DMS53 treated with DMSO at 0.1 percent for 48 hours (cell line): ENCODE measurements around the gene ECM1.

Experiments used
- DNase-seq: peaks from one replicate; lab custom pipeline; 2025; ENCODE audit not compliant: unreplicated experiment; lab: John Stamatoyannopoulos, UW

The ECM1 gene

DNA sequence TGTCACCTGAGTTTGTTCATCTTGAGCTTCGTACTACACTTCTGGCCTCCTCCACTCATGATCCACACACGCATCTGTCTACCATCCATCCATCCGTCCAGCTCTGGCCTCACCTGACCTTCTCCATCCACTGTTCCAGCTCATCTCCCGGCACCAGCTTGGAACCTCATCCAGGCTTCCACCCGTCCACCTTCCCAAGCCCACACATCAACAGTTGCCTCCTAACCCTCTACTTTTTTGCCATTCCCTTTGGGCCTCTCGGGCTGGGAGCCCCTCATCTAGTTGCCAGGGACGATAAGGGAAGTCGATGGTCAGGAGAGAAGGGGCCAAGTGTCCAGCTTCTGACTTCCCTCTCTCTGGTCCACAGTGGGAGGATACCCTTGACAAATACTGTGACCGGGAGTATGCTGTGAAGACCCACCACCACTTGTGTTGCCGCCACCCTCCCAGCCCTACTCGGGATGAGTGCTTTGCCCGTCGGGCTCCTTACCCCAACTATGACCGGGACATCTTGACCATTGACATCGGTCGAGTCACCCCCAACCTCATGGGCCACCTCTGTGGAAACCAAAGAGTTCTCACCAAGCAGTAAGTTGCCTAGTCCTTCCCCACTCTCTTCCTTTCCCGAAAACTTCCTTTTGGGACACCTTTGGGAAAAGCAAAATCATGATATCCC lies 4.2 kb downstream of the ECM1 start:
- no peak for DNase-seq

DNA sequence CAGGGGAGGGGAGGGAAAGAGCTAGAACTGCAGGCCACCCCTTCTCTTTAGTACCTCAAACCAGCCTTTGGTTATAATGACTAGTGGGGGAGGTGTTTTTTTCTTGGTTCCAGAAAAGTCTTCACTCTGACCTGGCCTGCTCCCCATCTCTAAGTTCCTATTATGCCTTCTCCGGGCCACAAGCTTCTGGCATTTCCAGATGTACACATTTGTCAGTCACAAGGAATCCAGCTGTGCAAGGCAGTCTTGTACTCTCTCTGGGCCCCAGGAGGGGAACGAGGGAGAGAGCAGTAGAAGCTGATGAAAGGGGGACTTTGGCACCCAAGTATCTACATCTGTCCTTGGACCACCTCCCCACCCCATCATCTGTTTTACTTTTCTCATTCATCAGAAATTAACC lies 4.9 kb downstream of the ECM1 start:
- no peak for DNase-seq

DNA sequence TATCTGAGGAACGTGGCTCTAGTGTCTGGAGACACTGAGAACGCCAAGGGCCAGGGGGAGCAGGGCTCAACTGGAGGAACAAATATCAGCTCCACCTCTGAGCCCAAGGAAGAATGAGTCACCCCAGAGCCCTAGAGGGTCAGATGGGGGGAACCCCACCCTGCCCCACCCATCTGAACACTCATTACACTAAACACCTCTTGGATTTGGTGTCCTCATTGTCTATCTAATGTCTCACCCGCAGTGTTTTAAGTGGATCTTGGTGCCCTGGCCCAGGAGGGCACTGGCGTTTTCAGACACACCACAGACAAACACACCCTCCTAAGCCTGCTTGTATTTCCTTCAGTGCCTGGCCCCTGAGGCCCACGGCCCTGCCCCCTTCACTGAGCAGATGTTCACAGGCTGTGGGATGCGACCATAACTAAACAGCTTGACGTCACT lies 5.5 kb downstream of the ECM1 start:
- DNase-seq, result no peak

DNA sequence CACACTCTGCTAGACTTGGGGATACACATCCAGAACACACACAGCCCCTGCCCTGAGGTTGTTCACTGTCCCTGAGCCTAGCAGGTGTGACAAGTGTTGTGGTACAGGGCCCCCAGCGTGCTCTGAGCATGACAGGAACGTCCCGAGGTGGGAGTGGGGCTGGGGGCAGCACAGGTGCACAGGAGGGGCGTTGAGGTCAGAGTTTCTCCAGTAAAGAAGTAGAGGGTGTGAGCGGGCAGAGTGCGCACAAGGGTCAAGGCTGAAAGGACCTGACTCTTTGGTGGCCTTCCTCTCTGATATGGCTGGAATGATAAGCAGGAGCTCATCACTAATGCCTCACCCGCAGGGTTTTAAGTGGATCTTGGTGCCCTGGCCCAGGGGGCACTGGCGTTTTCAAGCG lies 6.4 kb downstream of the ECM1 start:
- DNase-seq, result no peak

DNA sequence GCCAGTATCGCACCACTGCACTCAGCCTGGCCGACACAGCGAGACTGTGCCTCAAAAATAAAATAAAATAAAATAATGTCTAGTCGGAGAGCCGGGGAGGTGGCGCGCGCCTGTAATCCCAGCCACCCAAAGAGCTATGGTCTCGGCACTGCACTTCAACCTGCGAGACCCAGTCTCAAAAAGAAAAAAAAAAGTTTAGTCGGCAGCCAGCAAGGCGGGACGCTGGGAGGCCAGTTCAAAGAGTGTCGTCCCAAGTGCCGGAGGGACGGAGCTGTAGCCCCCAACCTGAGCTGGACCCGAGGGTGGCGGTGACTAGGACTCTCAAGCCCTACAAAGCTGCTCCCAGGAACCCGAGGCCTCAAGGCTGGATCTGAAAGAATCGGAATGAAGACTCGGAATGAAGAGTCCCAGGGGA lies 7.0 kb downstream of the ECM1 start:
- peak; percentile 40 for DNase-seq

DNA sequence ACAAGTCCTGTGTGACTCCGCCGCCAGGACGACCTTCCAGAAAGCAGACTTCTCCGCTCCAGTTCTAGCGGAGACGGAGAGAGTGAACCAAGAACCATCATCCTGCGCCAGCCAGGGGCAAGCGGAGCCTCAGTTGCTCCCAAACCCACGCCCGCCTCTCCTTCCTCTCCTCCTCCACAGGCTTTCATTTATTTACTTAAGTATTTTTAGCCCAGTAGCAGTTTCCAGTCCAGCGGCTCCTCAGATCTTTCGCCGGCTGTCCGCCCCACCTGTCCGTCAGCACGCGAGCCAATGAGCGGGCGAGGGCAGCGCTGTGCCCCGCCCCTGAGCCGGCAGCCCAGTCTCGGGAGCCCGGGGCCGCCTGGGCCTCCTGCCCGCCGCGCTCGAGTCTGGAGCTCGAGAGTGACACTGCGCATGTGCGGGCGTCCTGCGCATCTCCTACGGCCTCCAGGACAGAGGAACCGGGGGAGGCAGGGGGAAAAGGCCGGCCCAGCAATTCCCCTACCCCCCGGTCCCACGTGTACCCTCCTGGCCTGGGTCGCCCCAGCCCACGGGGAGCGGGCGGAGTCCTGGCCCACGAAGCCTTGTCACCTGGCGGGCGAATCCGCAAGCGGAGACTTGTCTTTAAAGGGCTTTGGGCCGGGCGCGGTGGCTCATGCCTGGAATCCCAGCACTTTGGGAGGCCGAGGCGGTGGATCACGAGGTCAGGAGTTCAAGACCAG lies 7.6 kb downstream of the ECM1 start, which contains the start of gene FALEC:
TSS of gene FALEC (plus strand) at position 425 of the 722 bp plus-strand sequence.
- peak; percentile 97 for DNase-seq

DNA sequence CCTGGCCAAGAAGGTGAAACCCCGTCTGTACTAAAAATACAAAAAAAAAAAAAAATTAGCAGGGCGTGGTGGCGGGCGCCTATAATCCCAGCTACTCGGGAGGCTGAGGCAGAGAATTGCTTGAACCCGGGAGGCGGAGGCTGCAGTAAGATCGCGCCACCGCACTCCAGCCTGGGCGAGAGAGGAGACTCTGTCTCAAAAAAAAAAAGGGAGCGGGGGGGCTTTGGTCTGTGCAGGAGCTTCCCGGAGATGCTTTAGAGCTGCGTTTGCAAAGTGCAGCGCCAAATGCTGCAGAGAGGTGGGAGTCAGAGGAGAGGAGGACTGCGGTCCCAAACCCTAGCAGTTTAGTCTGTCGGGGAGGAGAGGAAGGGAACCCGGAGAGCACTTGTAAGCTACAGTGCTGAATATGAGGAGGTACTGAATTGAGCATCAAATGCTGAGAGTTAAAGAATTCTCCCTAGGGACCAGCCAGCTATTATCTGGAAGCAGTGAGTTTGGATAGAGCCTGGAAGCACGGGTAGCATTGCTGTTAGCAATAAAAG lies 8.2 kb downstream of the ECM1 start:
- DNase-seq, result peak; percentile 27

DNA sequence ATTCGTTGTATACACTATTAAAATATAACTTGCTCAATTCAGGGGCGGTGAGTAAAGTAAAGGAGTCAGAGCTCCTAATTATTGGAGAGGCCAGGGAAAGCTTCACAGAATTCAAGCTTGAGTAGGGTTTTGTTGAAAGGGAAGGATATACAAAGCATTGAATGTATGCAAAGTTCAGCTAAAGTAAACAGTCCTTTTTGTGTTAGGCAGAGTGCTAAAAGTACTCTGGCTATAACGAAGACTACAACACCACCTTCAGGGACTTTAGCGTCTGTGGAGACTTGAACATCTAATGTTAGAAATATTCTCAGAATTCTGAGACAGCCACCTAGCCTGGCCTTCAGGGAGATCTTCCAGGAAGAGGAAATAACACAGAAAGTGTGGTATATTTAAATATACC lies 8.7 kb downstream of the ECM1 start:
- DNase-seq, result no peak

DNA sequence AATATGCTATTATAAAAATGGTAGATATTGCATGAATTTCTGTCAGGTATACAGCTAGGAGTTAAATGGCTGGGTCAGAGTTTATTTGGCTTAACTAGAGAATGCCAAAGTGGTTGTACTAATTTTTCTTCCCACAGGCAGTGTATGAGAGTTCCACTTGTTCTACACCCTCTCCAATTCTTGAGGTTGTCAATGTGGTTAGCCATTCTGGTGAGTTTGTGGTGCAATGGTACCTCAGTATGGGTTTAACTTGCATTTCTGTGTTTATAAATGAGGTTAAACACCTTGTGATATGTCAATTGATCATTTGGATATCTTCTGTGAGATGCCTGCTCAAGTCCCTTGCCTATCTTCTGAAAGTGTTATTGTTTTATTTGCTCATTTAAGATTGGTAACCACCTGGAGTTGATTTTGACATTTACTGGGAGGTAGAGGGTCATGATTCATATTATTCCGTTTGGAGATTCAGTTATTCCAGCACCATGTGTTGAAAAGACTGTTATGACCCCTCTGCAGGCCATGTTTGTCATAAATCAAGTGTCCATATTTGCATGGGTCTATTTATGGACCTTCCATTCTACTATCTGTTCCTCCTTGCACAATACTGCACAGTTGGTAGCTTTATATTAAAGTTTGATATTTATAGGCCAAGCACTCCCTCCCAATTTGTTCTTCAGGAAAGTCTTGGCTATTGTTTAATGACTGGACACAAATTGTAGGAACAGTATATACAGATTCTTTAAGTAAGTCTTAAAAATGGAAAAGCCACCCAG lies 13.5 kb downstream of the ECM1 start:
- DNase-seq, result no peak

DNA sequence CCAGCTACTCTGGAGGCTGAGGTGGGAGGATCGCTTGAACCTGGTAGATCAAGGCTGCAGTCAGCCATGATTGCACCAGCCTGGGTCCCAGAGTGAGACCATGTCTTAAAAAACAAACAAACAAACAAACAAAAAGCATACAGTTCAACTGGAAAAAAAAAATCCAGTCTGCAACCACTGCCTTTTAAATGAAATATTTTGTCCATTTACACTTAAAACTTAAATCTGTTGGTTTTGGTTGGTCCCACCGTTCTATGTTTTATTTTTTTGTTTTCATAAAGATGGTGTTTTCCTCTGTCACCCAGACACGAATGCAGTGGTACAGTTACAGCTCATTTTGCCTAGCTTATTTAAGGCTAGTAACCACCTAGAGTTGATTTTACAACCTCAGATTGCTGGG lies 17.4 kb downstream of the ECM1 start:
- no peak for DNase-seq

DNA sequence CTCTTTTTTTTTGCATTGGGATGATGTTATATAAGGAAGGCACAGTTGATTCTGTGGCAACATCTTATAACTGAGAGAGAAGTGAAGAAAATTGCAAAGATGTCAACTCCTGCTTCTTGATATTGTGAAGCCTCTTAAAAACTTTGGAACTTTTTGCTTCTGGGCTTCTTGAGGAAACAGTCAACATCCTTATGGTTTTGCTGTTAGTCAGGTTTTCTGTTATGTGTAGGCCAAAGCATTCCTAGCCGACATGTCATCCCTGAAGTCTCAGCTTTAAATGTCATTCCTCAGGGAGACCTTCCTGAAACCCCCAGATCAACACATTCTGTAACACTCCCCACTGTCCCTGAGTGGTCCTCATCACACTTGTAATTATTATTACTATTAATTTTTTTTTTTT lies 20.3 kb downstream of the ECM1 start:
- DNase-seq, result no peak

DNA sequence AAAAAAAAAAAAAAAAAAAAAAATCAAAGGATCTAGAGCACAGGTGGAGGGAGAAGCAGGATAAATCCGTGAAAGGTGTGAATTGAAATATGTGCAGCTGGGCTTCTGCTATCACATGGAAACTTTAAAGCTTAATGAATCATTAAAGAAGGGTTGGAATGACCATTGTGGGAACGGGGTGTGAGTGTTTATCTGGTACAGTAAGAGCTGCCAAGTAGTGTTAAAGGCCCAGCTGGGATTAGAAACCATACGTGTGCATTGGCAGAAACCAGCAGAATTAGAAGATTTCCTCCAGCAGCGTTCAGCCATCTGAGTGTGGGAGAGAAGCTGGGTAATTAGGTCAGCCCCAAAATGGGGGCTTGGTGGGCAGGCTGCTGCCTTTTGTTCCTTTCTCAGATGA lies 21.1 kb downstream of the ECM1 start:
- DNase-seq, result no peak

DNA sequence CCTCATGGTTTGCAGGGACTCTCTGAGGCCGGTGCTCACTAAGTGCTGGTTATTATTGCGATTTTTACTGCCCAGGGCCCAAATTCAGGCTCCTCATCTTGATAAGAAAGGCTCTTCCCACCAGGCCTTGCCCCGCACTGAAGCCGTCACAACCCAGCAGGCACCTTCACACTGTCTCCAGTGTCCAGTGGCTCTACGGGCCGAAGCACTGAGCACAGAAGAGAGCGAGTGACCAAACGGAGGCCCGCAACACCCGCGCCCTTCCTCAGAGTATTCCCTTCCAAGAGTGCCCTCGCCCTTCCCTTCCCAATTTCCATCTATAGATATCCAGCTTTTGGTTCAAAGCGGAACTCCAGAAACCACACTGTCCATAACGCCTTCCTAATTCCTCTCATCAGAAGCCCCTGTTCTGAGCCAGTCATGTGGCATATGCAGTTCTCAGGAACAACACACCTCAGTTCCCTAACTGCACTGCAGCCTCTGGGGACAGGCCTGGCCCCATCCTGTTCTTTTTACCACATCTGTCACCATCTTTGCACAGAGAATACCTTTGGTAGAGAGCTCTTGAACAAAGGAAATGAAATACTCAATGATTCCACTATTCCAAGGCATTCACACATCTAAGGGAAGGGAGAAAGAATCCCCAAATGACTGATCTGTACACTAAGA lies 22.7 kb downstream of the ECM1 start:
- no peak for DNase-seq

DNA sequence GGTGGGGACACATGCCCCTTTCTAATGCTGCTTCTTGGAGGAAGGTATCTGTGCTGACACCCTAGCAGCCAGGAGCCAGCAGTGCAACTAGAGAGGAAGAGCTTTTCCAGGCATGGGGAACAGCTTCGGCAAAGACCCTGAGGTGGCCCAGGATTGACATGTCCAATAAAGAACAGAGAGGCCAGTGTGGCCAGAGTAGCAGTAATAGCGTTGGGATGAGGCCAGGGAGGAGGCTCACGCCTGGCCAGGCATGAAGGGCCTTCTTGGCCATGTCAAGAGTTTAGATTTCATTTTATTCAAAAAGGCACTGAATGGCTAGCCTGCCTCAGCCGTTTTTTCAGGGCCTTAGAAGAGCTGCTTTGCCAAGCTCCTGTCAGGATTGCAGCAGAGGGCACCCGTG lies 25.0 kb downstream of the ECM1 start:
- no peak for DNase-seq

DNA sequence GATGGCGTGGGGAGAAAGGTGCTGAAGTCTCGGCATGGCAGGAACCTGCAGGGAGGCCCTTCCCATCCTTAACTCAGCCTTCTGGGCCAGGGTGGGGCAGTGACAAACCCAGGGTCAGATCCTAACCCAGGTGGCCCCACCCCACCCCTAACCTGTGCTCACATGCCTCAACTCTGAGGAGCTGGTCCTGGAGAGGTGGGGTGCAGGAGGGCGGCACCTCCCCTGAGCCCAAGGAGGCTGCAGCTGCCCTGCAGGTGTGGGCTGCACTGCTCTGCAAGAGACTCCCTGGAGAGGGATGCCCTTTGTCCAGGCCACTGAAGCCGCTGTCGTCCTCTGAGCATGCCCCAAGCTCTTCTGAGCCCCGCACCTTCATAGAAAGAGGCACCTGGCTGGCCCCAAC lies 26.1 kb downstream of the ECM1 start:
- DNase-seq, result no peak

DNA sequence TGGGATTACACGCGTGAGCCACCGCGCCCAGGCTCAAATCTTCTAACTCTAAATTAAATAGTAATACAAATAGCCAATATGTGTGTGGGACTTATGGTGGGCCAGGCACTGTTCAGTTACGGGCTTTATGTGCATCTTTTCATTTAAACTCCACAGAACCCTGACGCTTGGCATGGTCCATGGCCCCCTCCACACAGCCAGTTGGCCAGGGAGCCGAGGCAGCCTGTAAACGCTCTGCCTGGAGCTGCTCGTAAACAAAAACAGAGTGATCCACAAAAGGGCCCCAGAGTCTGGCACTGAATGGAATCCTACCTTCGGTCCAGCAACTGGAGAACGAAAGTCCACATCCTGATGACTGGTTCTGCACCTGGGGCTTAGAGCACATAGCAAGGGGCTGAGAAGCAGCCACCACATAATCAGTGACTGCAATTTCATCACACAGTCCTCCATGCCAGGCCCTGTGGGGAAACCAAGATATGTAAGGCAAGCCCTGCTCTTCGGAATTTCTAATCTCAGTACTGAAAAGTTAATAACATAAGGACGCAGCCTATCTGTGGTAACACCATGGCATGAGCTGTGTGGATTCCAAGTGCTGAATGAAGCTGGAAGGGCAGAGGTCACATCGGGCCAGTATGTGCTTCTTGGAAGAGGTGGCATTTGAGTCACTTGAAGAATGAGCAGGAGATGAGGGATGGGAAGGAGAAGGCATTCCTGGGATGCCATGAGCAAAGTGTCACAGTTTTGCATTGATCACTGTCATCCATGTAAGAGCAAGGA lies 27.8 kb downstream of the ECM1 start:
- no peak for DNase-seq

DNA sequence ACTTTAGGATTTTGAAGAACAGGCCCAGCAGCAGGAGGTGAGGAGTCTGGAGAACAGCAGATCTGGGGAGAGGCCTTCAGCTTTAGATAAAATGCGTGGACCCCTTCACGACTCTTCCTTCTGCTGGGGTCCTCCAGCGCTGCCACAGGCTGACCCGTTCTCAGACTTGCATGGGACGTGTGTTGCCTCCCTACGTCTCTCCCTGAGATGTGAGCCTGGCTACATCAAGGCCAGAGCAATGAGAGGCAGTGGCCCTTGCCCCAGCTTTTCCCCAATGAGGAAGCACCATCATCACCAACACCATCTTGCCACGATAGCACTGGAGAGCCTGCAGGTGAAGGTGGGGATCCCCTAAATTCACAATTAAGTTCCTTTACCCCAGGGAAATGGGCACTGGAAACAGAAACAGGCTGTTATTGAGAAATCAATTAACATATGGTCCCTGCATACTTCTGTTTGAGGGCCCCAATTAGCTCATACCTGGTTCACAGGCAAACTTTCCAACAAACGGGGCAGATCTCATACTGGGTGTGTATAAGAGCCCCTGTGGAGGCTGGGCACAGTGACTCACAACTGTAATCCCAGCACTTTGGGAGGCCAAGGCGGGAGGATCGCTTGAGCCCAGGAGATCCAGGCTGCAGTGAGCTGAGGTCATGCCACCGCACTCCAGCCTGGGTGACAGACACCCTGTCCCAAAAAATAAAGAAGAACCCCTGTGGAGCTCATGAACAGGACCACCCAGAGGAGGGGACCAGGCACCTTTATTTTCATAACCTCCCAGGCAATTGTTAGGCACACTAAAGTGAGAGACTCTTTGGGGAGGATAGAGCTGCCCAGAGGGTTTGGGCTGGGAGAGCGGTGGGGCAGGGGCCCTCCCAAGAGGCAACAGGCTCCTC lies 29.2 kb downstream of the ECM1 start:
- no peak for DNase-seq

DNA sequence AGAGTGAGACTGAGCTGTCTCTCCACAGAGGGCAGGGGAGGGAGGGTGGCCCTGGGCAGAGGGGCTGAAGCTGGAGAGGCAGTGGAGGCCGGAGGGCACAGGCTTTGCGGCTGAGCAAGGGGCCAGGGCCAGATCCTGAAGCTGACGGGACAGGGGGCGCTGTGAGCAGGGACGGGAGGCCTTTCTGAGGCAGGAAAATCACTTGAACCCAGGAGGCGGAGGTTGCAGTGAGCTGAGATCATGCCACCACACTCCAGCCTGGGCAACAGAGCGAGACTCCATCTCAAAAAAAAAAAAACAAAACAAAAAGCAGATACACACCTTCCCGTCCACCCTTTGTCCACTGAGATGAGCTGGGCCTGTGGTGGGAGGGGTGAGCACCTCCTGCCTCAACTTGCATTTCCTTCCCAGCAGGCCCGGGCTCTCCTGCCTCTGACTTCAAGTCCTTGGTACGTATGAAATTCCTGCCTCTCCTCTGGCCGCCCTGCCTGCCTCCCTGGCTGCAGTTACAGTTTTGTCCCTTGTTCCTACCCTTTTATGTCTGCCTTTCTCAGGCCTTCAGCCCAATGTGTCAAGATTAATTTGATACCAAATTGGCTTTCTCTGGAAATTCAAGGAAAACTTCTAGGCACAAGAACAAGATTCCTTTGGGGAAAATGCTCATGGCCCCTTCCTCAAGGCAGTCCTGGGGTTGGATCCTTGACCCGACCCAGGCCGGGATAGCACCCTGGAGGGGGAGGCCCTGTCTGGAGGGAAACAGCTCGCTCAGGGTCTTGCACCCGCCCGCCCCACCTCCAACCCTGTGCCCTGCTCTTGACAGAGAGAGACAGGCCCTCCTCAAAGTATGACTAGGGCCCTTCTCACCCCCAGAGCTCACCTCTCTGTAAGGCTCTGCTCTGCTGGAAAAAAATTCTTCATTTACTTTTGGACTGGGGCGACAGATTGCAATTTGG lies 30.1 kb downstream of the ECM1 start:
- no peak for DNase-seq
